Right cardiac atrium (tissue), 5 donors: Measurements from ENCODE around the gene MCOLN1. TPM values are rescaled to one million over a fixed set of nuclear protein-coding genes. Genes with fewer than 3 reads are reported as not detected.

Source experiments
- ATAC-seq, 2 donors: fragments of 200-7000 bp; cut with Tn5 transposase; one replicate each; pipeline versions ENCODE4 v1.8.0 to v1.9.1; 2020; ENCODE audit warnings: moderate library complexity in 2 of 2, mild to moderate bottlenecking in 1 of 2
- DNase-seq, 3 donors: peaks; one replicate each; pipeline ENCODE4 v3.0.0-alpha.2; 2020
- H3K27ac ChIP-seq: one replicate; pipeline ENCODE4 v1.5.1; 2013; ENCODE audit warnings: mild to moderate bottlenecking, low read length, control low read depth, moderate library complexity
- H3K27me3 ChIP-seq: one replicate; pipeline ENCODE4 v1.6.1; 2013; ENCODE audit not compliant: control insufficient read depth, insufficient read depth
- H3K4me1 ChIP-seq: one replicate; pipeline ENCODE4 v1.6.1; 2013; ENCODE audit warnings: low read length; ENCODE audit not compliant: control insufficient read depth, insufficient read depth
- H3K4me3 ChIP-seq: one replicate; pipeline ENCODE4 v1.5.1; 2013; ENCODE audit warnings: low read length, control low read depth
- H3K9me3 ChIP-seq: one replicate; pipeline ENCODE4 v1.6.1; 2013; ENCODE audit warnings: low read length; ENCODE audit not compliant: control insufficient read depth
- WGBS: extraction: QIAGEN DNeasy Blood & Tissue Kit; methylation state at CpG from one replicate; pipeline ENCODE4 v1.1.7; 2013; 5-methylcytosine and 5-hydroxymethylcytosine counted together
- intact Hi-C, 4 donors: fragments of 100-400 bp; cut with DNase I; formaldehyde crosslinking; loops; one replicate each; pipeline versions ENCODE4 v1.11.0 to v1.14.0; 2022 to 2023
- polyA plus RNA-seq: library from polyadenylated mRNA; stranded (reverse); fragments of 200-250 nt; gene quantifications from one replicate; pipeline ENCODE4 v1.2.3, GENCODE V29; 2013
- total RNA-seq, 4 donors: library from RNA; stranded (reverse); fragmentation: NEBNext Ultra II Directional; extraction: Animal tissue kit (Norgen Biotek cat#: 25700); gene quantifications; one replicate each; pipeline ENCODE4 v1.2.1, GENCODE V29; 2021
- donor health status: healthy with polysubstance abuse.
- donor health status: DM: no; HTN: yes; CAD: no.
- donor health status: DM: no; HTN: no; CAD: no.
- donor health status: DM: no; HTN: yes; CAD: no; lungs with severe emphysema.
- donor health status: DM: yes; HTN: yes; CAD: no.

The MCOLN1 gene
- total and polyA plus RNA-seq, 5 donors, result 19.5 to 24.4 (median 21.3) TPM

DNA sequence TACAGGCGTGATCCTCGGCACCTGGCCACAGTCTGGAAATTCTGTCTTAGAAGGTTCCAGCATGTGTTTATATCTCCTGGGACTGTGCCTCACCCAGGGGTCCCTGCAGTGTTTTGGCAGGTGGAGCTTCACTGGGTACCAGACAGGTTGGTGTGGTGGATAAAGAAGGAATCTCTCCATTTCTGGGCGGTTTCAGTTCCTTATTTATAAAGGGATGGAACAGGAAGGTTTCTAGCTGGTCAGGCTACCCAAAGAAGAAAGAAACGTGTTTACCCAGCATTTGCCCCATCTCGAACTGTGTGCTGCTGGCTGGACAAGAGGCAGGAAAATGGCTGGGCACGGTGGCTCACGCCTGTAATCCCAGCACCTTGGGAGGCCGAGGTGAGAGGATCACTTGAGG, 22.9 kb downstream of the MCOLN1 start:
- H3K27ac ChIP-seq, result no peak overlapping the region
- no peaks in the 10 kb centered on the region for H3K27me3 ChIP-seq
- 86% methylated on average over 8 of the region's 8 CpGs for WGBS
- no peaks in the 10 kb centered on the region for H3K4me1 ChIP-seq
- H3K9me3 ChIP-seq, result no peaks in the 10 kb centered on the region
- ATAC-seq (no peak), DNase-seq (no peak)
- intact Hi-C loops, result no loop called here
- no peak overlapping the region for H3K4me3 ChIP-seq

DNA sequence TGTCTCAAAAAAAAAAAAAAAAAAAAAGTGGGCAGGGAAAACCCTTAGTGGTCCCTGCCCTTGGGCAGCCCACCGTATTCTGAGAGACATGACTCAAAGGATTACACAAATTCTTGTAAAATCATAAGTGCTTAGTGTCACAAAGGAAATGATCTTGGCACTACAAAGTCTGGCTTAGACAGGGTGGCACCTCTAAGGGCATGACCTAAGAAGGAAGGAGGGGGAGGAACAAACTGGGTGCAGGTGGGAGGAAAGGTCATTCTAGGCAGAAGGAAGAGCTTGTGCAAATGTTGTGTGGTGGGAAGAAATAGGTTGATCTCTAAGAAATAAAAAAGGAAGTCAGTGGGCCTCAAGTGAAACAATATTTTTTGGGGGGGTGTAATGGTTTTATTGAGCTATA, 23.5 kb downstream of the MCOLN1 start:
- ATAC-seq, result no peak
- 73% methylated on average over 1 of the region's 1 CpG for WGBS
- H3K4me3 ChIP-seq, result no peak overlapping the region
- no peak overlapping the region for H3K27ac ChIP-seq
- DNase-seq, result no peak
- intact Hi-C loops, result no loop called here
- no peaks in the 10 kb centered on the region for H3K27me3 ChIP-seq
- no peaks in the 10 kb centered on the region for H3K4me1 ChIP-seq
- no peaks in the 10 kb centered on the region for H3K9me3 ChIP-seq

GRCh38 chr19:7547159-7547558, 24.7 kb downstream of the MCOLN1 start:
- H3K27me3 ChIP-seq, result no peaks in the 10 kb centered on the region
- no peak overlapping the region for H3K27ac ChIP-seq
- intact Hi-C loops, result no loop called here
- H3K9me3 ChIP-seq, result no peaks in the 10 kb centered on the region
- no peaks in the 10 kb centered on the region for H3K4me1 ChIP-seq
- H3K4me3 ChIP-seq, result no peak overlapping the region
- DNase-seq, result no peak
- 91% methylated on average over 3 of the region's 3 CpGs for WGBS
- ATAC-seq, result no peak

GRCh38 chr19:7549429-7550148, 27.2 kb downstream of the MCOLN1 start:
- WGBS, result 87% methylated on average over 36 of the region's 36 CpGs
- Histone ChIP-seq H3K27me3 (no peaks in the 10 kb centered on the region), H3K4me1 (no peaks in the 10 kb centered on the region), H3K9me3 (no peaks in the 10 kb centered on the region), H3K27ac (no peak overlapping the region), H3K4me3 (no peak overlapping the region)
- intact Hi-C loops, result no loop called here
- no peak for DNase-seq
- no peak for ATAC-seq

DNA sequence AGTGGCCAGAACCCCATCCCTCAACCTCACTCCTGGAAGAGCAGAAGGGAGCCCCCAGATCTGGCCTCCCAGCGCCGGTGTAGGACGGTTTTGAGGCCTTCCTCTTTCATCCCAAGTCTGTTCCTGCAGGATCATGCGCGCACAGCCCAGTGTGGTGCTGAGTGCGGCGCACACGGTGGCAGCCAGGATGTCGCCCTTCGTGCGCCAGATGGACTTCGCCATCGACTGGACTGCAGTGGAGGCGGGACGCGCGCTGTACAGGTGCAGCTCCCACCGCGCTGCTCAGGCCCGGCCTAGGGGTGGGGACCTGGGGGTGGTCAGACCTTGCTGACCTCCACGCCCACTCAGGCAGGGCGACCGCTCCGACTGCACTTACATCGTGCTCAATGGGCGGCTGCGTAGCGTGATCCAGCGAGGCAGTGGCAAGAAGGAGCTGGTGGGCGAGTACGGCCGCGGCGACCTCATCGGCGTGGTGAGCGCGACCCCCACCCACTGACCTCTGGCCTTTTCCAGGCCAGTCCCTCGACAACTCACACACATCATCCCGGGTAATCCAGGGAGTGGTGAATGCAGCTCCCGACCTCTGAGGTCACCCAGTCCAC, 27.8 kb downstream of the MCOLN1 start:
- DNase-seq, result peak in 1 of 3 donors; percentile 72
- H3K27ac ChIP-seq, result no peak overlapping the region
- no peaks in the 10 kb centered on the region for H3K4me1 ChIP-seq
- no peaks in the 10 kb centered on the region for H3K27me3 ChIP-seq
- intact Hi-C loops, result no loop called here
- peak in 1 of 2 donors; percentile 20 for ATAC-seq
- H3K9me3 ChIP-seq, result no peaks in the 10 kb centered on the region
- H3K4me3 ChIP-seq, result no peak overlapping the region
- WGBS, result 95% methylated on average over 41 of the region's 41 CpGs

- intact Hi-C loops, result no loop called here
- ATAC-seq (peak; percentile 90 to 93), DNase-seq (peak; percentile 69 to 88 (median 83))
- peak overlapping the region; percentile 29 for H3K4me3 ChIP-seq
- H3K27me3 ChIP-seq, result no peaks in the 10 kb centered on the region
- 27% methylated on average over 51 of the region's 51 CpGs for whole genome bisulfite sequencing
- no peaks in the 10 kb centered on the region for H3K4me1 ChIP-seq
- H3K9me3 ChIP-seq, result no peaks in the 10 kb centered on the region
- H3K27ac ChIP-seq, result no peak overlapping the region
Observed at GRCh38 chr19:7550987-7551761, 28.8 kb downstream of the MCOLN1 start.

GRCh38 chr19:7552781-7553180, 30.4 kb downstream of the MCOLN1 start:
- H3K4me1 ChIP-seq, result no peaks in the 10 kb centered on the region
- no peak overlapping the region for H3K4me3 ChIP-seq
- DNase-seq (no peak), ATAC-seq (no peak)
- H3K9me3 ChIP-seq, result no peaks in the 10 kb centered on the region
- H3K27ac ChIP-seq, result no peak overlapping the region
- intact Hi-C loops, result no loop called here
- no peaks in the 10 kb centered on the region for H3K27me3 ChIP-seq
- 93% methylated on average over 2 of the region's 2 CpGs for WGBS

DNA sequence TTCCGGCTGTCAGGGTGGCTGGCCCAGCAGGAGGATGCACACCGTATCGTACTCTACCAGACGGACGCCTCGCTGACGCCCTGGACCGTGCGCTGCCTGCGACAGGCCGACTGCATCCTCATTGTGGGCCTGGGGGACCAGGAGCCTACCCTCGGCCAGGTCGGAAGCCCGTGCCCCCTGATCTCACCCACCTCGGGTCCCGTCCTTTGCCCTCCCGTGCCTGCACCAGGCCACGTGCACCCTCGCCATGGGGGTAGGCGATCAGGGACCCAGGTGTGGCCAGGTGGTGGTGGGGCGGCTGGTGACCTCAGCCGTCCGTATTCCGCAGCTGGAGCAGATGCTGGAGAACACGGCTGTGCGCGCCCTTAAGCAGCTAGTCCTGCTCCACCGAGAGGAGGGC, 32.1 kb downstream of the MCOLN1 start:
- Histone ChIP-seq H3K9me3 (no peaks in the 10 kb centered on the region), H3K4me1 (no peaks in the 10 kb centered on the region), H3K27me3 (no peaks in the 10 kb centered on the region), H3K27ac (no peak overlapping the region), H3K4me3 (no peak overlapping the region)
- WGBS, result 91% methylated on average over 28 of the region's 28 CpGs
- ATAC-seq, result no peak
- intact Hi-C loops, result no loop called here
- DNase-seq, result no peak

DNA sequence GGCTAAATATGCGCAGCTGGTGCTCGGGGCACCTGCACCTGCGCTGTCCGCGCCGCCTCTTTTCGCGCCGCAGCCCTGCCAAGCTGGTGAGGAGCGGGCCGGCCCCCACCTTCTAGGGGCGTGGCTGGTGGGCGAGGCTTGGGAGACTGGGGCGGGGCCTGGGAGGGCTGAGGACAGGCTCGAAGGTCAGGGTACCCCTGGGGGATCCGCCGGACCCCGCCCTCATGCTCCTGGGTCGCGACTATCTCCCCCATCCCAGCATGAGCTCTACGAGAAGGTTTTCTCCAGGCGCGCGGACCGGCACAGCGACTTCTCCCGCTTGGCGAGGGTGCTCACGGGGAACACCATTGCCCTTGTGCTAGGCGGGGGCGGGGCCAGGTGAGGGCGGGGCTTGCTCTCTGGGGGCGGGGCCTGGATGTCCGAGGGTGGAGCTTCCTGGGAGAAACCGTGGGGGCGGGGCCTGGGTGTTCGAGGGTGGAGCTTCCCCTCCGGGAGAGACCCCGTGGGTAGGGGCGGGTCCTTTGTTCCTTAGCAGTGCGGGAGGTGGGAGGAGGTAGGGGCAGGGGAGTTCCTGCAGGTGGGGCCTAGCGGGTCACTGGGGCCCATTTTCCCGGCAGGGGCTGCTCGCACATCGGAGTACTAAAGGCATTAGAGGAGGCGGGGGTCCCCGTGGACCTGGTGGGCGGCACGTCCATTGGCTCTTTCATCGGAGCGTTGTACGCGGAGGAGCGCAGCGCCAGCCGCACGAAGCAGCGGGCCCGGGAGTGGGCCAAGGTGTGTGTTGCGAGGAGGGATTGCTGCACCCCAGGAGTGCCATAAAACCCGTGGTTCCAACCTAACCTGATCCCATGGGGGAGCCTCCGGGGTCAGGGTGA, 32.8 kb downstream of the MCOLN1 start:
- intact Hi-C loops, result no loop called here
- H3K27ac ChIP-seq, result no peak overlapping the region
- H3K9me3 ChIP-seq, result no peaks in the 10 kb centered on the region
- H3K4me3 ChIP-seq, result no peak overlapping the region
- WGBS, result 71% methylated on average over 62 of the region's 62 CpGs
- H3K4me1 ChIP-seq, result no peaks in the 10 kb centered on the region
- no peak for ATAC-seq
- peak in 1 of 3 donors; percentile 68 for DNase-seq
- H3K27me3 ChIP-seq, result no peaks in the 10 kb centered on the region

DNA sequence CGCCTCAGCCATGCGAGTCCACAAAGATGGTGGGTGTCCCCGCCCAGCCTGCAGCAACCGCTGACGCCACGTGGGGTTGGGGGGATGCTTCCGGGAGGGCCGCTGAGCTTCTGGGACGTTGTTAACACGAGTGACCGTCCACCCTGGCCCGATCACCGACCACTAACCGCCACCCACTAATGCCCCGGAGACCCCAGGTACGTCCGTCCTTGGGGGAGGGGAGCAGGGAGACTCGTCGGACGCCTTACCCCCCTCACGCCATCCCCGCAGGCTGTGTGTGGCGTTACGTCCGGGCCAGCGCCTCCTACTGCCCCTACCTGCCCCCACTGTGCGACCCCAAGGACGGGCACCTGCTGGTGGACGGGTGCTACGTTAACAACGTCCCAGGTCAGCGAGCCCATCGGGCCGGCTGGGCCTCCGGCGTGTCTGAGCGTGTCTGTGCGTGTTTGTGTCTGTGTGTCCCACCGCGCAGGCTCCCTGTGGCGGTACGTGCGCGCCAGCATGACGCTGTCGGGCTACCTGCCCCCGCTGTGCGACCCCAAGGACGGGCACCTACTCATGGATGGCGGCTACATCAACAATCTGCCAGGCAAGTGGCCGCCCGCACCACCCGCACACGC, 34.4 kb downstream of the MCOLN1 start:
- ATAC-seq (no peak), DNase-seq (peak in 1 of 3 donors; percentile 56)
- WGBS, result 97% methylated on average over 54 of the region's 54 CpGs
- Histone ChIP-seq H3K27me3 (no peaks in the 10 kb centered on the region), H3K4me3 (no peak overlapping the region), H3K4me1 (no peaks in the 10 kb centered on the region), H3K27ac (no peak overlapping the region), H3K9me3 (no peaks in the 10 kb centered on the region)
- intact Hi-C loops, result no loop called here
